Peyer's patch (tissue), 4 donors: Measurements from ENCODE around the gene OR51B5.

ENCODE experiments used
- CTCF ChIP-seq, 6 experiments: fragments of 450-650 bp in 4 of 6; fragments of 200-600 bp in 2 of 6; sonication (generic) in 1 of 6; IDR thresholded peaks; one replicate each; pipeline ENCODE4 v1.5.1; 2017 to 2019; ENCODE audit warnings: antibody characterized with exemption in 6 of 6, mild to moderate bottlenecking in 3 of 6, moderate library complexity in 1 of 6
- POLR2A ChIP-seq, 2 donors: fragments of 450-650 bp; IDR thresholded peaks; one replicate each; pipeline ENCODE4 v1.5.1; 2017; ENCODE audit warnings: antibody characterized with exemption in 2 of 2, mild to moderate bottlenecking in 2 of 2, moderate library complexity in 2 of 2

GRCh38 chr11:5307256-5308019 is 35.9 kb downstream of the OR51B5 start:
- TF ChIP-seq CTCF (IDR thresholded peaks at IDR 0.05), result no peak
- no peak for TF ChIP-seq POLR2A (IDR thresholded peaks at IDR 0.05)
